ENCODE data around the gene SDHAF2.

Gene SDHAF2

DNA sequence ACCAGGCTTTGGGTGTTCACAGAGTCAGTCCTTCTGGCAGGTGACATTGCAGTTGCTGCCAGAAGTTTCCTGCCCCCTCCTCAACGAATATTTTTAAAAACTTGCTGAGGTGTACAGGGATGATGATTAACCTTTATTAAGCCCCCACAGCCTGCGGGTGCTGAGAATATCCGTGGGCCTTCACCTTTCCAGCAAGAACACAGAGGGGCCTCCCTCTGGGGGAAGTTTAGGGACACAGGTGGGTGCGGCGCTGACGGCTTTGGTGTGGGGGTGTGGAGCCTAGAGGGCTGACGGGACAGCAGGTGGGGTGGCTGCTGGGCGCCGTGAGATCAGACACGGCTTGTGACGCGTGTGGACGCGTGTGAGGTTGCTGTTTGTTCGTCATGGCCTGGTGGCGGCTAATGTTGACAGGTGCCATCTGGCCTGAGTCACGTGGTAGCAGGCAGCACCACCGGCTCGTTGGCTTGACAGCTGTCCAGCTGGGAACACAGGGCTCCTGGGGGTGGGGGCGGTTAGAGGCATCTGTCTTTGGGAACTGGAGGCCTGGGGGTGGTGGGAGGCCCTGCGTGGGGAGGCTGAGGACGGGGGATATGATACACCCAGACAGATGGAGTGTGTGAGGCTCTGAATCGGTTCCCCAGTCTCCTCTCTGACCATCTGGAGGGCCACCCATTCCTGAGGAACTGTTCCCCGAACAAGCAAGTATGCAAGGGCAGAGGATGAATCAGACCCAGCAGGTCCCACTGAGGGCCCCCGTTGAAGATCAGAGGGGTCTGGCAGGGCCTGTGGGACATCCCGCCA lies 66.1 kb downstream of the SDHAF2 start:
- DNase-seq (ENCODE audit: low read depth in 3 of 3, low spot score in 1 of 3), result no peak

All from stimulated activated CD4-positive, alpha-beta T cell treated with anti-CD3 and anti-CD28 coated beads, TNF-alpha, amount 100 ng/mL, for 1 hour (primary cell).